HepG2 (cell line): ENCODE data around the gene CRKL. TPM values are rescaled to one million over a fixed set of nuclear protein-coding genes. Genes with fewer than 3 reads are reported as not detected.

Source experiments
- EP300 ChIP-seq, 3 experiments: sonication (generic) in 1 of 3; formaldehyde crosslinking in 1 of 3; IDR thresholded peaks; 2 replicates each; pipeline versions ENCODE4 v1.5.1 to v1.6.1; 2011 to 2020; ENCODE audit warnings: low read depth in 2 of 3, low read length in 2 of 3, borderline replicate concordance in 1 of 3, improper control_type of control experiment in 1 of 3, mild to moderate bottlenecking in 1 of 3, missing genetic modification reagents in 1 of 3, moderate library complexity in 1 of 3
- HOXA5 ChIP-seq: sonication (generic); formaldehyde crosslinking; IDR thresholded peaks from 2 replicates; pipeline ENCODE4 v1.4.0; 2020; ENCODE audit warnings: missing genetic modification reagents
- KIAA2018 ChIP-seq: sonication (generic); formaldehyde crosslinking; IDR thresholded peaks from 2 replicates; pipeline ENCODE4 v1.5.0; 2020; ENCODE audit warnings: mild to moderate bottlenecking, missing genetic modification reagents, borderline replicate concordance
- KLF6 ChIP-seq: IDR thresholded peaks from 2 replicates; pipeline ENCODE4 v1.8.0; 2016; ENCODE audit warnings: missing biosample characterization, missing genetic modification reagents
- NAIF1 ChIP-seq: sonication (generic); formaldehyde crosslinking; IDR thresholded peaks from 2 replicates; pipeline ENCODE4 v1.5.0; 2020; ENCODE audit warnings: mild to moderate bottlenecking, missing genetic modification reagents, borderline replicate concordance
- NCOA5 ChIP-seq: sonication (generic); formaldehyde crosslinking; IDR thresholded peaks from 2 replicates; pipeline ENCODE4 v1.4.0; 2020; ENCODE audit warnings: missing genetic modification reagents
- NFRKB ChIP-seq: fragments of 450-650 bp; IDR thresholded peaks from 2 replicates; pipeline ENCODE4 v1.6.1; 2017
- POGK ChIP-seq: sonication (generic); formaldehyde crosslinking; conservative IDR thresholded peaks from 2 replicates; pipeline ENCODE4 v1.8.0; 2022; ENCODE audit warnings: mild to moderate bottlenecking, moderate library complexity, missing genetic modification reagents
- POLR2AphosphoS5 ChIP-seq: IDR thresholded peaks from 2 replicates; pipeline ENCODE4 v1.6.1; 2012; ENCODE audit warnings: low read depth, low read length
- ZNF143 ChIP-seq: sonication (generic); formaldehyde crosslinking; IDR thresholded peaks from 2 replicates; pipeline ENCODE4 v1.4.0; 2020; ENCODE audit warnings: missing genetic modification reagents
- ZNF253 ChIP-seq: sonication (generic); formaldehyde crosslinking; IDR thresholded peaks from 2 replicates; pipeline ENCODE4 v1.8.0; 2022; ENCODE audit warnings: mild to moderate bottlenecking, missing genetic modification reagents, borderline replicate concordance
- ZNF414 ChIP-seq: sonication (generic); formaldehyde crosslinking; IDR thresholded peaks from 2 replicates; pipeline ENCODE4 v1.5.0; 2020; ENCODE audit warnings: missing genetic modification reagents
- ZNF549 ChIP-seq: sonication (generic); formaldehyde crosslinking; IDR thresholded peaks from 2 replicates; pipeline ENCODE4 v1.5.0; 2020; ENCODE audit warnings: missing genetic modification reagents
- polyA plus RNA-seq, 8 experiments: library from polyadenylated mRNA; depleted of rRNA in 3 of 8; stranded (reverse) in 7 of 8; unstranded in 1 of 8; fragments of >200 nt; fragmentation: Illumina TruSeq in 4 of 8; extraction: Trizol in 4 of 8; gene quantifications; 2 replicates each; pipeline versions ENCODE4 v1.2.1 to v1.2.3, GENCODE V29; 2011 to 2016; ENCODE audit warnings: low read depth in 4 of 8, missing spikeins in 1 of 8, mixed read lengths in 1 of 8; ENCODE audit not compliant: insufficient read depth in 1 of 8
- total RNA-seq, 5 experiments: library from RNA; depleted of rRNA; stranded (reverse); fragments of >200 nt; fragmentation: Illumina TruSeq; extraction: Trizol; gene quantifications; 2 replicates each; pipeline ENCODE4 v1.2.3, GENCODE V29; 2016; ENCODE audit warnings: low read depth in 1 of 5

The CRKL gene
- total and polyA plus RNA-seq, 2 of the 13 experiments (the other 11 are each of a cell fraction or from before 2014, with no cell fraction given) = 37.4 to 60.6 TPM

GRCh38 chr22:20949698-20950183, 32.5 kb downstream of the CRKL start (continued):
- no peak for TF ChIP-seq POGK
- TF ChIP-seq POLR2AphosphoS5 = no peak
- TF ChIP-seq NAIF1 (CRISPR knock-in tag) = no peak
- no peak for TF ChIP-seq NFRKB
- no peak for TF ChIP-seq NCOA5 (CRISPR knock-in tag)
- TF ChIP-seq ZNF414 (CRISPR knock-in tag) = no peak; the same call in 1 of the 2 replicates
- TF ChIP-seq ZNF253 (CRISPR knock-in tag) = no peak
- 0 out of 2 replicates have a peak, but pooled peaks have one; percentile 37 for TF ChIP-seq ZNF143 (CRISPR knock-in tag)
- TF ChIP-seq ZNF549 (CRISPR knock-in tag) = no peak
- TF ChIP-seq EP300 (IDR thresholded peaks at IDR 0.05; ENCODE audit: low read depth in 2 of 2, low read length in 2 of 2) = peak in 1 of 2 experiments; percentile 58; a peak in 1 of 4 replicates
- TF ChIP-seq EP300 (CRISPR knock-in tag; IDR thresholded peaks at IDR 0.05; ENCODE audit: borderline replicate concordance) = peak; percentile 61; the same call in 1 of the 2 replicates
- no peak for TF ChIP-seq HOXA5 (CRISPR knock-in tag)
- TF ChIP-seq KLF6 (CRISPR knock-in tag) = no peak
- TF ChIP-seq KIAA2018 (CRISPR knock-in tag) = no peak
